ENCODE results near the gene ACTN4. TPM values are rescaled to one million over a fixed set of nuclear protein-coding genes. Genes with fewer than 3 reads are reported as not detected.
"Not testable (repeated sequence)": the region's sequence is repeated elsewhere in the genome, so short reads cannot be mapped to it uniquely, and the experiment has no call there.

The ACTN4 gene
- total RNA-seq, 1 donor from 2014 or later: 145 TPM

DNA sequence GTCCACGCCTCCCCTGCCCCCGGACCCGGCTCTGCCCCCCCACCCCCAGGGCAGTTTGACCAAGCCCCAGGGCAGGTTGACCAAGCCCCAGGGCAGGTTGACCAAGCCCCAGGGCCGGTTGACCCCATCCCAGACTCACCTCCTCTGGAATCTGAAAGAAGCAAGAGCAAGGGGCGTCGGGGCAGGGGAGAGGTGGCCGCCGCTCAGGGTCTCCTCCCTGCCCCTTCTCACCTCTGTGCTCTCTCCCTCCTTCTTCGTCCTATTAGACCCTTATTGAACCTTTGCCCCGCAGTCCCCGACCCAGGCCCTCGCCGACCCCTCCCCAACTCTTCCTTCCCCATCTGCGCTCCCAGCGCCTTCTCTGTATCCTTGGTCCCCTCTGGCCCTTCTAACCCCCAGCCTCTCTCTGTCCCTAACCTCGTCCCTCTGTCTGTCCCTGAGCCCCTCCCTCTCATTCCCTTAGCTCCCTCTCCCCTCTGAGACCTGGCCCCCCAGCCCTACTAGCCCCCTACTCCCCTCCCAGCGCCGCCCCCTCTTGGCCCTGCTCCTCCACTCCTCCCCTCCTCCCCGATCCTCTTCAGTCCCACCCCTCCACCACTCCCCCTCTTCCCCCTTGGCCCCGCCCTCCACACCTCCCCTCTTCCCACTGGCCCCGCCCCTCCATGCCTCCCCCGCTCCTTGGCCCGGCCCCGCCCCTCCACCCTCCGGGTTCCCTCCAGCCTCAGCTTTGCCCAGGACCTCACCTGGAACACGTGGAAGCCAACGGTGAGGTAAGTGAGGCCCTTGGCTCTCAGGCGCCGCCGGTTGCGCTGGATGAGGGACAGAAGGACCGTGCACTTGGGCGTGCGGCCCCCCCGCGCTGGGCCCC, 89.2 kb downstream of the ACTN4 start:
- intact Hi-C loops (cut with DNase I): no loop called here
- peak; percentile 66 for DNase-seq (ENCODE audit: missing footprints)
- ATAC-seq: no peak

DNA sequence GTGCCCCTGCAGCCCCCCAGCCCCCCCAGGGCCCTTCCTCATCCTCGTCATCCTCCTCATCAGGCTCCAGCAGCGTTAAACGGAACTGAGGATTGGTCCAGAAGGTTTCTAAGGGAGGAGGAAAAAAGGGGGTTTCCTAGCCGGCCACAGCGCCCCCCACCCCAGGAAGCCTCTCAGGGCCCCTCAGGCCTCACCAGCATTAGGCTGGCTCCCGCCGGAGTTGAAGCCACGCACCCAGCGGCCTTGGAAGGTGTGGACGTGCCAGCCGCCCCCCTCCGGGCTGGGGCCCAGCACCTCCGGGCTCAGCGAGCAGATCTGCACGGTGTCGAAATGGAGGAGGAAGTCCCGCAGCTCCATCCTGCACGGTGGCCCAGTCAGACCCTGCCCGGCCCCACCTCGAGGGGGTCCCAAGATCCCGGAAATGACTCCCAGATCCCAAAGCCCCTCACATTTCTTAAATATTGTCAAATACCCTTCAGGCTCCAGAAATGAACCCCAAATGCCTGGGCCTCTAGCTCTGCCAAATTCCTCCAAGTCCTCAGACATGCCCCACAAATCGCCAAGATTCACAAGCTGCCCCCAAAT, 89.9 kb downstream of the ACTN4 start:
- ATAC-seq: no peak
- peak; percentile 45 for DNase-seq (ENCODE audit: missing footprints)
- intact Hi-C loops (cut with DNase I): no loop called here

DNA sequence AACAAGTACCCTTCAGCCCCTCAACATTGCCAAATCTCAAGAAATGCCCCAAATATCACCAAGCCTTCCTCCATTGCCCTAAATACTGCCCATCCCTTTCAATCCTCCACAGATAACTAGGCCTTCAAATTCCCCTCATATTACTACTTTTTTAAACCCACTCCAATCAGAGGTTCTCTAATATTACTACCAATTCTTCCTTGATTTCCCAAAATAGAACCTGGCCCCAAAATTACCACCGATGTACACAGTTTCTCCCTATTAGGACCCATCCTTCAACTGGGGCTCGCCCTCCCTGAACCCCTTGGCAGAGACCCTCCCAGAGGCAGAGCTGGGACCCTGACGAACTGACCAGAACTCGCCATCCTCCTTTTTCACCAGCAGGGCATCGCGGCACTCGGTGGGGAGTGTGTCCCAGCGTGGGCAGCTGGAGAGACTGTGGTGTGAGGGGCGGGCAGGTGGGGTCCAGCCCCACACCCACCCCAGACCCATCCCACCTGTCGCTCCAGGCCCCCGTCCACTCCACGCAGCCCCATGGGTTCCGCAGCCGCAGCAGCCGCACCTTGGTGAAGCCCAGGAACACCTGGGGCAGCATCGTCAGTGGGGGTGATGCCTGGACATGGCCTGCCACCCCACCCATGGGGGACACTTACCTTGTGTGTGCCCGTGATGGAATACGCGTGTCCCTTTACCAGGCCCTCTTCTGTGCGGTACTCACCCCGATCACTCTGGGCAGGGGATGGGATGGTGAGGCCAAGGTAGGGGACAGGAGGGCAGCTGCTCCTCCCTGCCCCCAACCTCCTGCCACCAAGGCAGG, 90.7 kb downstream of the ACTN4 start:
- ATAC-seq: no peak
- intact Hi-C loops (cut with DNase I): no loop called here
- DNase-seq (ENCODE audit: missing footprints): no peak

DNA sequence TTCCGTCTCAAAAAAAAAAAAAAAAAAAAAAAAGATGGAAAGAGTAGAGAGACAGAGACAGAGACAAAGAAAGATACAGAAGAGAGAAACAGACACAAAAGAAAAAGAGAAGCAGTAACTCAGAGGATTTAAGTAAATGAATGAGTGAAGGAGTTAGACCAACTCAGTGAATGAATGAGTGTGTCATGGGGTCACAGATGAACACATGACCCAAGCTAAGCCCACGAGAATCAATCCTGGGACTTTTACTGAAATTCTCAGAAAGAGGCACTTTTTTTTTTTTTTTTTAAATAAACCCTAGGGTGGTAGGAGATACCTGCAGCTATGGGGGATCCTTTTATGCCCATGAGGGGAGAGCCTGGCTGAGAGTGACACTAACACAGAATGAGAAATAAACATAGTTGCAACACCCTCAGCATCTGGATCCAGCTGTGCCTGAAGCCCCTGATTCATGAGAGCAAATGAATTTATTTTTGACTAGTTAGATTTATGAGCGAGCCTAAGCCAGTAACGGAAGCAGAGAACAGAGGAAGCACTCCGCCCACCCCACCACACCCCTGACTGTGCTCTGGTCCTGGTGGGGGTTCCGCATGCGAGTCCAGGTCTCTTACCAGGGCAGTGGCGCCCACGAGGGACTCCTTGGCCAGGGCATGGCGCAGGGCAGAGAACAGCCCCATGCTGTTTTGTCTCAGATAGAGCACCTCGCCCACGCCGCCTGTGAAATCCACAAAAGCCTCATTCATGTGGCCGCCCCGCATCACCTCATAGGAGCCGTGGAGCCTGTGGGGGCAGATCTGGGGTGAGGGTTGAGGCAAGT, 92.2 kb downstream of the ACTN4 start:
- no peak for DNase-seq (ENCODE audit: missing footprints)
- intact Hi-C loops (cut with DNase I): no loop called here
- ATAC-seq: no peak

DNA sequence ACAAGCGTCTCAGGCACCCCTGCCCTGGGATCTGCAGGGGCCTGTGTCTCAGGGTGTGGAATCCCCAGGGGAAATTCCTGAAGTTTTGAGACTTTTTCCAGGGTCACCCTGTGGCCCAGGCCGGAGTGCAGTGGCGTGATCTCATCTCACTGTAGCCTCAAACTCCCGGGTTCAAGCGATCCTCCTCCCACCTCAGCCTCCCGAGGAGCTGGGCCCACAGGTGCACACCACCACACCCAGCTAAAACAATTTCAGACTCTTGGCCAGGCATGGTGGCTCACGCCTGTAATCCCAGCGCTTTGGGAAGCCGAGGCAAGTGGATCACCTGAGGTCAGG, 92.8 kb downstream of the ACTN4 start:
- intact Hi-C loops (cut with DNase I): no loop called here
- DNase-seq (ENCODE audit: missing footprints) (no peak), ATAC-seq (no peak)

DNA sequence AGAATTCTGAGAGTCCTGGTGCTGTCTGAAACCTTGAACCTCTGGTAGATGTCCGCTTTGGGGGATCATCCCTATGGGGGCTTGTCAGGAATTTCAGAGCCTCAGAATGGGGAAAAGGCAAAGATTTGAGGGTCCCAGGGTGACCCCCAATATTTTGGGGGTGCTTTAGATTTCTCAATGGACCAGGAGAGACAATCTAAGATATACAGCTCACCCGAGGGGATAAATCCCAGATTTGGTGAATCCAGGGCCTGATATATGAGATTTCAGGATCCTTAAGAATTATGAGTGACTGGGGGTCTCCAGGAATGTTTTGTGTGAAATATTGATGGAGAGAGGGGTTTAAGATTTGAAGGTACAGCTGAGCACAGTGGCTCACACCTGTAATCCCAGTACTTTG, 93.5 kb downstream of the ACTN4 start:
- ATAC-seq: no peak
- DNase-seq (ENCODE audit: missing footprints): no peak
- intact Hi-C loops (cut with DNase I): no loop called here

DNA sequence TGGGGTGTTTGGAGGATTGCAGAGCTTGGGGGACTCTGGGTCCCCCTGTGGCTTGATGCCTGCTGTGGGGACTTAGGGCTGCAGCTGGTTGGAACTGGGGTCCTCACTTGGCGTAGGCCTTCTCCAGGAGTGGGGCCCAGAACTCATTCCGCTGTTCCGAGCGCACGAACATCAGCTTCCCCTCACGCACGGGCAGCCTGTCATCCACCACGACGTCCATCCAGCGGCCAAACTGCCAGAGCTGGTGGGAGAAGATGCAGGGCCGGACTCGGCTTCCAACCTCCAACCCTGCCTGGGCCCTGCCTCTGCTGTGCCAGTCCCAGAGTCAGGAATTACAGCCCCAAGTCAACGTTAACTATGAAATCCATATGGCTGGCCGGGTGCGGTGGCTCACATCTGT, 94.2 kb downstream of the ACTN4 start:
- intact Hi-C loops (cut with DNase I): no loop called here
- no peak for ATAC-seq
- no peak for DNase-seq (ENCODE audit: missing footprints)

DNA sequence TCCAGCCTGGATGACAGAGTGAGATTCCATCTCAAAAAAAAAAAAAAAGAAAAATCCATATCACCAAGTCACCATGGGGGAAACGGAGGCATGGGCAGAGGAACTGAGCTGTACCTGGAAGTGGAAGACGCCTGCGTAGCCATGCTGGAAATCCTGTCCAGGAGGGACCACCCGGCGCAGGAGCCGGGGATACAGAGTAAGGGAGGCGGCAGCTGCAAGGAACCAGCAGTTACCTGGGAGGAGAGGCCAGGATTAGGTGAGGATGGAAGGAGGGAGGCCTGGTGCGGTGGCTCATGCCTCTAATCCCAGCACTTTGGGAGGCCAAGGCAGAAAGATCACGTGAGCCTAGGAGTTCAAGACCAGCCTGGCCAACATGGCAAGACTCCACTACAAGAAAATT, 94.8 kb downstream of the ACTN4 start:
- intact Hi-C loops (cut with DNase I): no loop called here
- DNase-seq (ENCODE audit: missing footprints): no peak
- ATAC-seq: no peak

DNA sequence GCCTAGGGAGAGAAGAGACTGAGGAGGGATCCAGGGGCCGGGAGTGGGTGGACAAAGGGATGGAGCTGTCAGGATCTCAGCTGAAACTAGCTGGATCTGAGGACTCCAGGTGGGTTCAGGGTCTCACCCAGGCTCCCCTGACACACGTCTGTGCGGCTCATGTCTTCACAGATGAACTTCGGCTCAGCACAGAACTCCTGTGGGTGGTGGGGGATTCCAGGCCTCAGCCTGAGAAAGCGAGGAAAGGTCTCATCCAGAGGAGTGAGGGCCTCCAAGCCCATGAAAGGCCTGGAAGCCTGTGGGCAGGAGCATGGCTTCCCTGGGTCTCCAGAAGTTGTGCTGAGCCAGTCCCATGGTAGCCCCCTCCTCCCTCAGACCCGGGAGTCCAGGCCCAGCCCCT, 95.5 kb downstream of the ACTN4 start:
- DNase-seq (ENCODE audit: missing footprints) (no peak), ATAC-seq (no peak)
- intact Hi-C loops (cut with DNase I): no loop called here

DNA sequence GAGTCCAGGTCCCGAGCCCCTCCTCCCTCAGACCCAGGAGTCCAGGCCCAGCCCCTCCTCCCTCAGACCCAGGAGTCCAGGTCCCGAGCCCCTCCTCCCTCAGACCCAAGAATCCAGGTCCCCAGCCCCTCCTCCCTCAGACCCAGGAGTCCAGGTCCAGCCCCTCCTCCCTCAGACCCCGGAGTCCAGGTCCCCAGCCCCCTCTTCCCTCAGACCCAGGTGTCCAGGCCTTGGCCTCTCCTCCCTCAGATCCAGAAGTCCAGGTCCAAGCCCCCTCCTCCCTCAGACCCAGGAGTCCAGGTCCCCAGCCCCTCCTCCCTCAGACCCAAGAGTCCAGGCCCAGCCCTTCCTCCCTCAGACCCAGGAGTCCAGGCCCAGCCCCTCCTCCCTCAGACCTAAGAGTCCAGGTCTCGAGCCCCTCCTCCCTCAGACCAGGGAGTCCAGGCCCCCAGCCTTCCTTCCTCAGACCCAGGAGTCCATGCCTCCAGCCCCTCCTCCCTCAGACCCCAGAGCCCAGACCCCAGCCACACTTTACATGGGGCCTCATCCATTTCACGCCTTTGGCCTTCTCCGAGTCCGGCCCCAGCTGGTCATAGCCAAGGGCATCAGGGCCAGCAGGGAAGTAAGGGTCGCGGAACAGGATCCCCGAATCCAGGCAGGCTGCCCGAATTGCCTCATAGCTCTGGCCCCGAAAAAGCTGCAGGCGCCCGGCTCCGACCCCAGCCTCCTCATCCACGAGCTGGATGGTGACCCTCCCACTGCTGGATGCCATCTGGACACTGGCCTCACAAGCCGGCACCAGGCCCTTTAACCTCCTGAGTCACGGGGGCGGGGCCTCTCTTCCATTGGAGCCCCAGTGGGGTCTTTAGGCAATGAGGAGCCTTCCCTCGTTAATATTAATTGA, 96.2 kb downstream of the ACTN4 start:
- ATAC-seq (no peak), DNase-seq (ENCODE audit: missing footprints) (no peak)

DNA sequence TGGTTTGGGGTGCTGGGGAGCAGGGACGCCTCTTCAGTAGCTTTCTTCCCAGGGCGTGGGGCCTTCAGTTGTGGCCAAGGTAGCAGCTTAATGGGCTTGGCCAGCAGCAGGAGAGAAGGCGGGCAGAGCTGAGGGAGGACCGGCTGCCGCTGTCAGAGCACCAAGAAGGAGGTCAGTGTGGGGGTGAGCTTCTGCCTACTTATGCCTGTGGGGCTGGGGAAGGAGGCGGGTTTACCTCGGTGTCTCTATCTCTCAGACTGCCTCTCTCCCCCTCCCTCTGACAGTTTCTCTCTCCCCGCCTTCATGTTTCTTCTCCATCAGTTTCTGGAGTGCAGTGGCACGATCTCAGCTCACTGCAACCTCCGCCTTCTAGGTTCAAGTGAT, 96.8 kb downstream of the ACTN4 start, which contains the start of gene CAPN12:
Gene CAPN12, minus strand, starts transcription at position 177 of the 384 bp plus-strand sequence. CDS start 309 bp downstream, outside the sequence.
- ATAC-seq (no peak), DNase-seq (ENCODE audit: missing footprints) (no peak)
- intact Hi-C loops (cut with DNase I): no loop called here

More for the DNA sequence above, 96.2 kb downstream of the ACTN4 start:
- intact Hi-C loops (cut with DNase I): no loop called here

DNA sequence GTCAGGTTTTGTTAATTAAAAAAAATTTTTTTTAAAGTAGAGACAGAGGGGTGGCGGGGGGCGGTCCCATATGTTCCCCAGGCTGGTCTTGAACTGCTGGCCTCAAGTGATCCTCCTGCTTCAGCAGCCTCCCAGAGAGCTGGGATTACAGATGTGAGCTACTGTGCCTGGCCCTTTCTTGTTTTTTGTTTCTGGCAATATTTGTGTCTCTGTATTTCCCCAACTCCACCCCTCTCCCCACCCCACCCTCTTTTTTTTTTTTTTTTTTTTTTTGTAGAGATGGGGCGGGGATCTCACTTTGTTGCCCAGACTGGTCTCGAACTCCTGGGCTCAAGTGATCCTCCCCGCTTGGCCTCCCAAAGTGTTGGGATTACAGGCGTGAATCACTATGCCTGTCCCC, 97.4 kb downstream of the ACTN4 start:
- DNase-seq (ENCODE audit: missing footprints) (no peak), ATAC-seq (no peak)
- intact Hi-C loops (cut with DNase I): no loop called here

DNA sequence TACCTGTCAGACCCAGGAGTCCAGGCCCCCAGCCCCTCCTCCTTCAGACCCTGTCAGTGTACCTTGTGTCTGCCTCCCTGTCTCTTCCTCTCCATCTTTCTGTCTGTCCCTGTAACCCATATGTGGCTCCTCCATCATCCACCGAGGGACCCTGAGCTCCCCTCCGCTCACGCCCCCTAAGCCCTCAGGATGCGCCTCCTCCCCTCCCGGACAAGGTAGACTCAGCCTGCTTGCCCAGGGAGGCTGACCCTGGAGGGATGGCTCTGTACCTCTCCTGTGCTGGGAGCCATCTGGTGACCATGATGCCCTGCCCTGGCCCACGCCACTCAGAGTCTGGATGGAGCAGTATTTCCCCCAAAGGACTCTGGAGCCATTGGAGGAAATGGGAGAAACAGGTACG, 97.9 kb downstream of the ACTN4 start:
- DNase-seq (ENCODE audit: missing footprints): no peak
- intact Hi-C loops (cut with DNase I): no loop called here

DNA sequence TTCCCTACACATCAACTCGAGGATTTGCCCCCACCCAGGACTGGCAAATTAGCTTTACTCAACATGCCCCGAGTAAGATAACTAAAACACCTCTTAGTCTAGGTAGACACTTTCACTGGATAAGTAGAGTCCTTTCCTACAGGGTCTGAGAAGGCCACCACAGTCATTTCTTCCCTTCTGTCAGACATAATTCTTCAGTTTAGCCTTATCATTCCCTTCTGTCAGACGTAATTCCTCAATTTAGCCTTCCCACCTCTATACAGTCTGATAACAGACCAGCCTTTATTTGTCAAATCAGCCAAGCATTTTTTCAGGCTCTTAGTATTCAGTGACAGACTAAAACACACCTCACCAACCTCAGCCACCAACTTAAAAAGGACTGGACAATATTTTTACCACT, 106.3 kb downstream of the ACTN4 start:
- ATAC-seq; intact Hi-C loops (cut with DNase I); DNase-seq (ENCODE audit: missing footprints): not testable (repeated sequence)

More for the DNA sequence above, 97.9 kb downstream of the ACTN4 start:
- no peak for ATAC-seq

DNA sequence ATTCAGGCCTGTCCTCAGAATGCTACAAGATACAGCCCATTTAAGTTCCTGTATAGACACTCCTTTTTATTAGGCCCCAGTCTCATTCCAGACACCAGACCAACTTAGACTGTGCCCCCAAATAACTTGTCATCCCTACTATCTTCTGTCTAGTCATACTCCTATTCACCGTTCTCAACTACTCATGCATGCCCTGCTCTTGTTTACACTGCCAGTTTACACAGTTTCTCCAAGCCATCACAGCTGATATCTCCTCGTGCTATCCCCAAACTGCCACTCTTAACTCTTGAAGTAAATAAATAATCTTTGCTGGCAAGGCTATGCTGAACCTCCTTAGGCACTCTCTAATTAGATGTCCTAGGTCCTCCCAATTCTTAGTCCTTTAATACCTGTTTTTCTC, 106.7 kb downstream of the ACTN4 start:
- ATAC-seq; DNase-seq (ENCODE audit: missing footprints); intact Hi-C loops (cut with DNase I): not testable (repeated sequence)

DNA sequence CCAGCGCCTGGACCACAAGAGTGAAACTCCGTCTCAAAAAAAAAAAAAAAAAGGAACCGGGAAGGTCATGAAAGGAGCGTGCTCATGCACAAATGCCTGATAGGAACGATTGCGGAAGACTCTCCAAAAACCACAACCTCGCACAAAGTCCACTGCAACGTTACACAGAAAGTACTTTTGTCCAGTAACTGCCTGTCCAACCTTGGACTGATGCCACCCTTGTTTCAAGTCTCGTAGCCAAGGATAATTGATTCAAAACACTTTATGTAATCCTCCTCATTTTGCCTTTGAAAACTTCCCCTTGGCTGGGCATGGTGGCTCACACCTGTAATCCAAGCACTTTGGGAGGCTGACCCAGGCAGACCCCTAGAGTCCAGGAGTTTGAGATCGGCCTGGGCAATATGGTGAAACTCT, 112.1 kb downstream of the ACTN4 start:
- no peak for DNase-seq (ENCODE audit: missing footprints)
- no peak for ATAC-seq

DNA sequence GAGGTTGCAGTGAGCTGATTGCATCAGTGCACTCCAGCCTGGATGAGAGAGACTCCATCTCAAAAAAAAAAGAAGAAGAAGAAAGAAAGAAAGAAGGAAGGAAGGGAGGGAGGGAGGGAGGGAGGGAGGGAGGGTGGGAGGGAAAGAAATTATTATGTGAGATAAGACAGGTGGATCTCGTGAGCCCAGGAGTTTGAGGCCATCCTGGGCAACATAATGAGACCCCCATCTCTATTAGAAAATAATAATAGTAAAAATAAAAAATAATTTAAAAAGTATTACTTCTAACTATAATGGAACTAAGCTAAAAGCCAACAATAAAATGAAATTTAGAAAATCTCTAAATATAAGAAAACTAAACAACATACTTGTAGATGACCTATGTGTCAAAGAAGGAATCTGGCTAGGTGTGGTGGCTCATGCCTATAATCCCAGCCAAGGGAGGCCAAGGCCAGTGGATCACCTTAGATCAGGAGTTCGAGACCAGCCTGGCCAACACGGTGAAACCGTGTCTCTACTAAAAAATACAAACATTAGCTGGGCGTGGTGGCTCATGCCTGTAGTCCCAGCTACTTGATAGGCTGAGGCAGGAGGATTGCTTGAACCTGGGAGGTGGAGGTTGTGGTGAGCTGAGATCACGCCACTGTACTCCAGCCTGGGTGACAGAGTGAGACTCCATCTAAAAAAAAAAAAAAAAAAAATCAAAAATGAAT, 113.5 kb downstream of the ACTN4 start:
- DNase-seq (ENCODE audit: missing footprints); intact Hi-C loops (cut with DNase I); ATAC-seq: not testable (repeated sequence)

More for the DNA sequence above, 112.1 kb downstream of the ACTN4 start:
- intact Hi-C loops (cut with DNase I): no loop called here

Measured in Right ventricle myocardium inferior (tissue), 1 donor.